Tibial artery (tissue), 4 donors: ENCODE results near the gene CTU2.
"Not testable (repeated sequence)": the region's sequence is repeated elsewhere in the genome, so short reads cannot be mapped to it uniquely, and the experiment has no call there.

Experiments
- DNase-seq, 2 donors: peaks; one replicate each; pipeline ENCODE4 v3.0.0-alpha.2; 2019
- H3K27ac ChIP-seq, 2 donors: fragments of 200-600 bp; sonication (generic) in 1 of 2; 1 replicate in 1 of 2; 2 replicates in 1 of 2; pipeline ENCODE4 v1.5.1; 2018 to 2019; ENCODE audit warnings: mild to moderate bottlenecking in 1 of 2
- H3K27me3 ChIP-seq, 2 donors: fragments of 200-600 bp; sonication (generic) in 1 of 2; one replicate each; pipeline versions ENCODE4 v1.5.1 to v1.6.0; 2016 to 2019
- H3K36me3 ChIP-seq, 3 donors: fragments of 200-600 bp; sonication (generic) in 2 of 3; one replicate each; pipeline ENCODE4 v1.5.1; 2016 to 2019; ENCODE audit warnings: mild to moderate bottlenecking in 2 of 3
- H3K4me1 ChIP-seq, 4 donors: fragments of 200-600 bp; sonication (generic) in 2 of 4; 1 replicate in 3 of 4; 2 replicates in 1 of 4; pipeline ENCODE4 v1.5.1; 2016 to 2019
- H3K4me3 ChIP-seq, 2 donors: fragments of 200-600 bp; sonication (generic) in 1 of 2; 1 replicate in 1 of 2; 2 replicates in 1 of 2; pipeline ENCODE4 v1.5.1; 2018 to 2019; ENCODE audit warnings: mild to moderate bottlenecking in 2 of 2
- H3K9me3 ChIP-seq, 3 donors: fragments of 200-600 bp; sonication (generic) in 1 of 3; one replicate each; pipeline ENCODE4 v1.5.1; 2016 to 2019
- intact Hi-C: fragments of 100-400 bp; cut with DNase I; formaldehyde crosslinking; loops from one replicate; pipeline ENCODE4 v1.15.0; 2023; ENCODE audit warnings: low total_unique reads
- TF ChIP-seq, protein P1 (sequence below), 2 experiments: fragments of 200-600 bp in 1 of 2; fragments of 450-650 bp in 1 of 2; IDR thresholded peaks; one replicate each; pipeline ENCODE4 v1.5.1; 2017 to 2019; ENCODE audit warnings: antibody characterized with exemption in 2 of 2, mild to moderate bottlenecking in 1 of 2, moderate library complexity in 1 of 2

The CTU2 gene

DNA sequence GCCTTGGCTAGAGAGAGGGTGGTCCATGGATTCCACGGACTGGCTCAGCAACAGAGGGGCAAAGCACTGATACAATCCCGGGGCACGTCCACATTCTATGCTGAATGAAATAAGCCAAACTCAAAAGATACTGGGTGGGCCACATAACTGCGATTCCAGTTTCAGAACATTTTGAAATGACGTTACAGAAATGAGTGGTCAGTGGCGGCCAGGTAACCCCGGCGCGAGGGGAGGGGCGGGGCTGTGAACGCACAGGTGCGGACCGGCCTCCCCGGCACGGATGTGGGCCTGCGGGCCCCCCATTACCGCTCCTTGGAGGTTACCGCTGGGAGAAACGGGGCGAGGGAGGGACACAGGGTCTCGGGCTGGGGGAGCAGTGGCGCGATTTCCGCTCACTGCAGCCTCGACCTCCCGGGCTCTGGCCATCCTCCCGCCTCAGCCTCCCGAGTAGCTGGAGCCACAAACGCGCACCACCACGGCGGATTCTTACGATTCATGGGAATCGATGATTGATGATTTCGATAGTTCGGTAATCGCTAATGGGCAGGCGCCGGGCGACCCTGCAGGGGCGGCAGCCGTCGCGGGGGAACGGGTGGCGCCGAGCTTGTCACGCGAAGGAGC is 44.0 kb upstream of the CTU2 start:
- no peak for DNase-seq
- TF ChIP-seq, protein P1, sequence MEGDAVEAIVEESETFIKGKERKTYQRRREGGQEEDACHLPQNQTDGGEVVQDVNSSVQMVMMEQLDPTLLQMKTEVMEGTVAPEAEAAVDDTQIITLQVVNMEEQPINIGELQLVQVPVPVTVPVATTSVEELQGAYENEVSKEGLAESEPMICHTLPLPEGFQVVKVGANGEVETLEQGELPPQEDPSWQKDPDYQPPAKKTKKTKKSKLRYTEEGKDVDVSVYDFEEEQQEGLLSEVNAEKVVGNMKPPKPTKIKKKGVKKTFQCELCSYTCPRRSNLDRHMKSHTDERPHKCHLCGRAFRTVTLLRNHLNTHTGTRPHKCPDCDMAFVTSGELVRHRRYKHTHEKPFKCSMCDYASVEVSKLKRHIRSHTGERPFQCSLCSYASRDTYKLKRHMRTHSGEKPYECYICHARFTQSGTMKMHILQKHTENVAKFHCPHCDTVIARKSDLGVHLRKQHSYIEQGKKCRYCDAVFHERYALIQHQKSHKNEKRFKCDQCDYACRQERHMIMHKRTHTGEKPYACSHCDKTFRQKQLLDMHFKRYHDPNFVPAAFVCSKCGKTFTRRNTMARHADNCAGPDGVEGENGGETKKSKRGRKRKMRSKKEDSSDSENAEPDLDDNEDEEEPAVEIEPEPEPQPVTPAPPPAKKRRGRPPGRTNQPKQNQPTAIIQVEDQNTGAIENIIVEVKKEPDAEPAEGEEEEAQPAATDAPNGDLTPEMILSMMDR (IDR thresholded peaks at IDR 0.05): no peak
- intact Hi-C loops: no loop called here
- H3K4me1 ChIP-seq: peaks cover 0 to 20% (median 11%) of the 10 kb centered on the region in 4 donors
- H3K4me3 ChIP-seq: peak overlapping the region; percentile 86 to 93
- H3K36me3 ChIP-seq: peaks cover 0 to 12% (median 7%) of the 10 kb centered on the region in 3 donors
- H3K27ac ChIP-seq: peak overlapping the region; percentile 81 to 82
- H3K9me3 ChIP-seq: no peaks in the 10 kb centered on the region
- H3K27me3 ChIP-seq: no peaks in the 10 kb centered on the region

DNA sequence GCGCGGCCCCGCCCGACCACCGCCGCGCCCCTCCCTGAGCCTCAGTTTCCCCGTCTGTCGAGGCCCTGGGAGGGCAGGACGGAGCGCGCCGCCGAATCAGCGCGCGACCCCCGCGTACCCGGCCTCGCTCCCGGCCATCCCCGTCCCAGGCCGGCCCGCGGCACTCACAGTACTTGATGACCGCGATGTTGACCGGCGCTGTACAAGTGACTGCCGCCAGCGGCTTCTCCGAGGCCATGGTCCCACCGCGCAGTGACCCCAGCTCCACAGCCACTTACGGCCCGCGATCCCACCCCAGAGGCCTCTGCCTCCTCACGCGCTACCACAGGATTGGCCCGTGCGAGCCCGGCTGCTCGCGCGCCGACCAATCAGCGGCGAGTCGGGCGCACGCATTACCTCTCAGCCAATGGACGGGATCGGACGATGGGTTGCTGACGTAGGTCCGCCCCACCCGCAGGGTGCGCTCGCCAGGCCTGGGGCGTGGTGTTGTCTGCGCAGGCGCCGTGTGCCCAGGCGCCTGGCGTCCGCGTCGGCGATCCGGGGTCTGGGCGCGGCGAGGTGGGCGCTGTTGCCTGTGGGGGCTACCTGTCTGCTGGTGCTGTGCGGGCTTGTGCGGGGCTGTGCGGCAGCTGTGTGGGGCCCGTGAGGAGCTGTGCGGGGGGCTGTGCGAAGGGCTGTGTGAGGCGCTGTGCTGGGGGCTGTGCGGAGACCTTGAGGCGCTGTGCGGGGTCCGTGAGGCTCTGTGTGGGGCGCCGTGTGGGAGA is 43.3 kb upstream of the CTU2 start, which contains the start of gene MVD:
TSS of gene MVD (minus strand) at position 249 of the 764 bp plus-strand sequence. CDS start at position 238, 11 bp downstream.
- DNase-seq: peak; percentile 97 to 98
- no peaks in the 10 kb centered on the region for H3K27me3 ChIP-seq
- peaks cover 0 to 20% (median 11%) of the 10 kb centered on the region in 4 donors for H3K4me1 ChIP-seq
- no peaks in the 10 kb centered on the region for H3K9me3 ChIP-seq
- TF ChIP-seq, protein P1 (IDR thresholded peaks at IDR 0.05): no peak
- peak within 1 kb of the TSS; percentile 86 to 93 for H3K4me3 ChIP-seq
- peaks cover 0 to 5% (median 2%) of the 10 kb centered on the region in 3 donors for H3K36me3 ChIP-seq
- peak within 1 kb of the TSS; percentile 81 to 82 for H3K27ac ChIP-seq
- intact Hi-C loops: no loop called here

DNA sequence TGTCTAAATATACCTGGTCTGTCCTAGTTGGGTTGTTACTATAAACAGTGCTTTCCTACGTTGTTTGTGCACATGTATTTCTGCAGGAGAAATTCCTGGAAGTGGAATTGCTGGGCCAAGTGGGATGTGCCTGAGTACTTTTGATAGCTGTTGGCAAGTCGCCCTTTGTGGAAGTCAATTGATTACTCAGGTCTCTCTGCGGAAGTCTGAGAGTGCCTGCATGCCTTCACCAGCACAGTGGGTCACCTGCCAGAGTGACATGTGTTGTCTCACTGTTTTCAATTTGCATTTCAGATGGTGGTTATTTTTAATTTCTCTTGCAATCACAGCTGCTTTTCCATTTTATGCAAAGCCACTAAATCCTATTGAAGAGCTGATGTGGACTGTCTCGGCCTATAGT is 41.2 kb upstream of the CTU2 start:
- no peak overlapping the region for H3K4me3 ChIP-seq
- TF ChIP-seq, protein P1 (IDR thresholded peaks at IDR 0.05): no peak
- H3K36me3 ChIP-seq: no peaks in the 10 kb centered on the region
- no peaks in the 10 kb centered on the region for H3K27me3 ChIP-seq
- intact Hi-C loops: no loop called here
- DNase-seq: no peak
- H3K27ac ChIP-seq: no peak overlapping the region
- H3K4me1 ChIP-seq: peaks cover 0 to 20% (median 11%) of the 10 kb centered on the region in 4 donors
- H3K9me3 ChIP-seq: no peaks in the 10 kb centered on the region

DNA sequence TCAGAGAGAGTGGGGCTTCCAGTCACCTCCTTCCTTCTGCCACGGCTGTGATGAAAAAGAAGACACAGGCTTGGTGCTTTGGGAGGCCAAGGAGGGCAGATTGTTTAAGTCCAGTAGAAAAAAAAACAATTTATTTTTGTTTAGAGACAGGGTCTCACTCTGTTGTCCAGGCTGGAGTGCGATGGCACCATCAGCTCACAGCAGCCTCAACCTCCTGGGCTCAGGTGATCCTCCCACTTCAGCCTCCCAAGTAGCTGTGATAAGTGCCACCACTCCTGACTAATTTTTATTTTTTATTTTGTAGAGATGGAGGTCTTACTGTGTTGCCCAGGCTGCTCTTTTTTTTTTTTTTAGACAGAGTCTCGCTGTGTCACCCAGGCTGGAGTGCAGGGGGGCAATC is 40.7 kb upstream of the CTU2 start:
- H3K27ac ChIP-seq: no peak overlapping the region
- H3K9me3 ChIP-seq: no peaks in the 10 kb centered on the region
- no peak overlapping the region for H3K4me3 ChIP-seq
- DNase-seq: no peak
- intact Hi-C loops: no loop called here
- peaks cover 0 to 20% (median 11%) of the 10 kb centered on the region in 4 donors for H3K4me1 ChIP-seq
- TF ChIP-seq, protein P1 (IDR thresholded peaks at IDR 0.05): no peak
- no peaks in the 10 kb centered on the region for H3K36me3 ChIP-seq
- no peaks in the 10 kb centered on the region for H3K27me3 ChIP-seq

DNA sequence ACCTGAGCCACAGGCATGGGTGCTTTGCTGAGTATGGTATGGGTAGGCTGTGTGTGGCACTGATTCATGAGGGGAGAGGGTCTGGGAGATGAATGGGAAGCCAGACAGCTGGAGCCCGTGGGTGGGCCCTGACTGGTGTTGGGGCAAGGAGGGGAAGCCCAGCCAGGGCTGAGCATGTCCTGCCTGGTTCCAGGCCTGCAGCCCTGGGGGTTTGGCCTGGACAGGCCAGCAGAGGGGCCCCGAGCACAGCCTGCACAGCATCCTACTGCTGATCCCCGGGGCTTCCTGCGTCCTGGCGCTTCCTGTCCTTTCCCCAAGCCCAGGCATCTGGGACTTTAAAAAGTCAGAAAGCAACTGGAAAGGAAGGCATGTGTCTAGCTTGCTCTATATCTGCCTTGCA is 38.8 kb upstream of the CTU2 start:
- TF ChIP-seq, protein P1 (IDR thresholded peaks at IDR 0.05): no peak
- intact Hi-C loops: no loop called here
- peaks cover 0 to 8% (median 0%) of the 10 kb centered on the region in 3 donors for H3K36me3 ChIP-seq
- H3K4me1 ChIP-seq: peaks cover 0 to 10% (median 5%) of the 10 kb centered on the region in 4 donors
- no peaks in the 10 kb centered on the region for H3K9me3 ChIP-seq
- no peak overlapping the region for H3K4me3 ChIP-seq
- DNase-seq: no peak
- H3K27me3 ChIP-seq: no peaks in the 10 kb centered on the region
- H3K27ac ChIP-seq: no peak overlapping the region

DNA sequence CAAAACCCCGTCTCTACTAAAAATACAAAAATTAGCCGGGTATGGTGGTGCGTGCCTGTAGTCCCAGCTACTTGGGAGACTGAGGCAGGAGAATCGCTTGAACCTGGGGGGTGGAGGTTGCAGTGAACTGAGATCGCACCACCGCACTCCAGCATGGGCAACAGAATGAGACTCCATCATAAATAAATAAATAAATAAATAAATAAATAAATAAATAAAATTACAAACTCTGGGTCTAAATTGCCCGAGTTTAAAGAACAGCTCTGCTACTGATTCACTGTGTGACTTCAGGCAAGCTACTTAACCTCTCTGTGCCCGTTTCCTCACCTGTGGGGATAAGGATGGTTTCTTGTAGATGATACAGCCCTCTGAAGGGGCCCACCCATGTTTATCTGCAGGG is 36.8 kb upstream of the CTU2 start:
- H3K4me1 ChIP-seq, H3K9me3 ChIP-seq, H3K27ac ChIP-seq, H3K4me3 ChIP-seq, DNase-seq, H3K27me3 ChIP-seq, intact Hi-C loops: not testable (repeated sequence)
- H3K36me3 ChIP-seq: peaks cover 0 to 18% (median 7%) of the 10 kb centered on the region in 3 donors
